Mammary epithelial cell (primary cell): ENCODE data around the gene DOCK1.

ENCODE experiments used
- CTCF ChIP-seq, 2 donors: IDR thresholded peaks in 1 of 2; conservative IDR thresholded peaks in 1 of 2; 2 replicates each; pipeline ENCODE4 v1.5.1; 2011 to 2012; ENCODE audit warnings: inconsistent platforms in 2 of 2, low read length in 2 of 2, mild to moderate bottlenecking in 2 of 2, control low read depth in 1 of 2, low read depth in 1 of 2; ENCODE audit not compliant: insufficient read depth in 1 of 2; ENCODE audit errors: extremely low read depth in 1 of 2
- EZH2 ChIP-seq: IDR thresholded peaks from 2 replicates; pipeline ENCODE4 v1.6.1; 2012; ENCODE audit warnings: low read length, inconsistent platforms, borderline replicate concordance

- no peak for TF ChIP-seq CTCF (conservative IDR thresholded peaks at IDR 0.05 in 1 of 2, IDR thresholded peaks at IDR 0.05 in 1 of 2; ENCODE audit: extremely low read depth in 1 of 2, insufficient read depth in 1 of 2, low read depth in 1 of 2, low read length in 2 of 2)
- no peak for TF ChIP-seq EZH2
Measured at GRCh38 chr10:127194599-127194998, 289.4 kb downstream of the DOCK1 start.
